ENCODE measurements around the gene UCK1. TPM values are rescaled to one million over a fixed set of nuclear protein-coding genes. Genes with fewer than 3 reads are reported as not detected.

The UCK1 gene
- total and polyA plus RNA-seq, 2 of the 8 experiments (the other 6 are each of a cell fraction or from before 2014, with no cell fraction given) = 35.1 to 42.0 TPM

DNA sequence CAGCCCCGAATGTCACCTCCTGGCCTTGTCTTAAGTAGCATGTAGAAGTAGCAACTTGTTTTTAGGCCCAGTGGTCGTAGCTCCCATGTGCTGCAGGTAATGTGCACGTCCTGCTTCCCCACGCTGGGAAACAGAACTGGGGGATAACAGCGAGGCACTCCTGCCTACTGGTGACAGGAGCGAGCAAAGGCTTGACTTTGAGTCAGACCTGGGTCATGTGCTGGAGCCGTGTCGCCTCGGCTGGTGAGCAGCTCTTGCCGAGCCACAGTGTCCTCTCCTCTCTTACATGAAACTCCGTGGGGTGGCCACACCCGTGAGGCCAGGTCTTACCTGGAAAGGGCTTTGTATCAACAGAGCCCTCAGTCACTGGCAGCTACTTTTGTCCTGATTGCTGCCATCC lies 45.9 kb downstream of the UCK1 start (continued):
- TF ChIP-seq CHD7 (IDR thresholded peaks at IDR 0.05; ENCODE audit: insufficient replicate concordance, low read length) (no peak), NANOG (IDR thresholded peaks at IDR 0.05; ENCODE audit: insufficient read depth, low read depth, low read length, poor library complexity, severe bottlenecking) (no peak)
- TF ChIP-seq, protein P1, sequence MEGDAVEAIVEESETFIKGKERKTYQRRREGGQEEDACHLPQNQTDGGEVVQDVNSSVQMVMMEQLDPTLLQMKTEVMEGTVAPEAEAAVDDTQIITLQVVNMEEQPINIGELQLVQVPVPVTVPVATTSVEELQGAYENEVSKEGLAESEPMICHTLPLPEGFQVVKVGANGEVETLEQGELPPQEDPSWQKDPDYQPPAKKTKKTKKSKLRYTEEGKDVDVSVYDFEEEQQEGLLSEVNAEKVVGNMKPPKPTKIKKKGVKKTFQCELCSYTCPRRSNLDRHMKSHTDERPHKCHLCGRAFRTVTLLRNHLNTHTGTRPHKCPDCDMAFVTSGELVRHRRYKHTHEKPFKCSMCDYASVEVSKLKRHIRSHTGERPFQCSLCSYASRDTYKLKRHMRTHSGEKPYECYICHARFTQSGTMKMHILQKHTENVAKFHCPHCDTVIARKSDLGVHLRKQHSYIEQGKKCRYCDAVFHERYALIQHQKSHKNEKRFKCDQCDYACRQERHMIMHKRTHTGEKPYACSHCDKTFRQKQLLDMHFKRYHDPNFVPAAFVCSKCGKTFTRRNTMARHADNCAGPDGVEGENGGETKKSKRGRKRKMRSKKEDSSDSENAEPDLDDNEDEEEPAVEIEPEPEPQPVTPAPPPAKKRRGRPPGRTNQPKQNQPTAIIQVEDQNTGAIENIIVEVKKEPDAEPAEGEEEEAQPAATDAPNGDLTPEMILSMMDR (IDR thresholded peaks at IDR 0.05; ENCODE audit: control extremely low read depth in 1 of 3, insufficient read depth in 1 of 3, low read depth in 1 of 3, low read length in 3 of 3) = no peak

All from H1 (cell line).